HPDE6-E6E7 (cell line): ENCODE measurements around the gene C8G.

Source experiments
- DNase-seq: peaks from one replicate; pipeline ENCODE4 v3.0.0; 2011; ENCODE audit warnings: missing footprints; ENCODE audit errors: extremely low spot score

C8G gene

GRCh38 chr9:136968333-136969127 is 23.5 kb downstream of the C8G start:
- DNase-seq, result no peak

- DNase-seq, result no peak
Observed at GRCh38 chr9:136969150-136969549, 24.1 kb downstream of the C8G start.

- DNase-seq, result no peak
Observed at GRCh38 chr9:136969774-136970173, 24.7 kb downstream of the C8G start.

GRCh38 chr9:136970361-136970760 is 25.3 kb downstream of the C8G start:
- DNase-seq, result no peak

GRCh38 chr9:136971746-136972145 is 26.7 kb downstream of the C8G start:
- DNase-seq, result no peak

GRCh38 chr9:136972335-136972734 is 27.3 kb downstream of the C8G start:
- DNase-seq, result no peak

- no peak for DNase-seq
Observed at GRCh38 chr9:136972743-136973142, 27.7 kb downstream of the C8G start.

- DNase-seq, result no peak
Observed at GRCh38 chr9:136973618-136974617, 28.9 kb downstream of the C8G start.

- DNase-seq, result no peak
Observed at GRCh38 chr9:136974817-136975535, 29.9 kb downstream of the C8G start.

- DNase-seq, result no peak
Observed at GRCh38 chr9:136975644-136976043, 30.6 kb downstream of the C8G start.

- DNase-seq, result no peak
Observed at GRCh38 chr9:136977223-136977622, 32.2 kb downstream of the C8G start, which contains the start of gene PTGDS. PTGDS (plus strand) TSS chr9:136977504; CDS start chr9:136977579, 75 bp downstream.

GRCh38 chr9:136977649-136978072 is 32.6 kb downstream of the C8G start:
- no peak for DNase-seq

- DNase-seq, result peak; percentile 79
Observed at GRCh38 chr9:136978073-136978864, 33.2 kb downstream of the C8G start.

- no peak for DNase-seq
Observed at GRCh38 chr9:136978865-136979544, 34.0 kb downstream of the C8G start.

- DNase-seq, result no peak
Observed at GRCh38 chr9:136979769-136980587, 34.9 kb downstream of the C8G start.

- DNase-seq, result no peak
Observed at GRCh38 chr9:136980669-136981478, 35.8 kb downstream of the C8G start.

GRCh38 chr9:136981588-136982231 is 36.7 kb downstream of the C8G start:
- no peak for DNase-seq
